D721Med (cell line): Measurements from ENCODE around the gene SMOC2.

Source experiments
- DNase-seq: peaks from one replicate; pipeline ENCODE4 v3.0.0; 2011; ENCODE audit warnings: low spot score; ENCODE audit not compliant: insufficient read length
- FAIRE-seq: peaks from 2 replicates; lab custom pipeline; 2011; peaks lifted over from hg19 to GRCh38; lab: Jason Lieb, UNC
- TF ChIP-seq, protein P1 (sequence below): IDR thresholded peaks from 2 replicates; pipeline ENCODE4 v1.5.1; 2012; ENCODE audit warnings: mild to moderate bottlenecking, control low read depth; ENCODE audit not compliant: insufficient read depth; ENCODE audit errors: missing control alignments

The SMOC2 gene

DNA sequence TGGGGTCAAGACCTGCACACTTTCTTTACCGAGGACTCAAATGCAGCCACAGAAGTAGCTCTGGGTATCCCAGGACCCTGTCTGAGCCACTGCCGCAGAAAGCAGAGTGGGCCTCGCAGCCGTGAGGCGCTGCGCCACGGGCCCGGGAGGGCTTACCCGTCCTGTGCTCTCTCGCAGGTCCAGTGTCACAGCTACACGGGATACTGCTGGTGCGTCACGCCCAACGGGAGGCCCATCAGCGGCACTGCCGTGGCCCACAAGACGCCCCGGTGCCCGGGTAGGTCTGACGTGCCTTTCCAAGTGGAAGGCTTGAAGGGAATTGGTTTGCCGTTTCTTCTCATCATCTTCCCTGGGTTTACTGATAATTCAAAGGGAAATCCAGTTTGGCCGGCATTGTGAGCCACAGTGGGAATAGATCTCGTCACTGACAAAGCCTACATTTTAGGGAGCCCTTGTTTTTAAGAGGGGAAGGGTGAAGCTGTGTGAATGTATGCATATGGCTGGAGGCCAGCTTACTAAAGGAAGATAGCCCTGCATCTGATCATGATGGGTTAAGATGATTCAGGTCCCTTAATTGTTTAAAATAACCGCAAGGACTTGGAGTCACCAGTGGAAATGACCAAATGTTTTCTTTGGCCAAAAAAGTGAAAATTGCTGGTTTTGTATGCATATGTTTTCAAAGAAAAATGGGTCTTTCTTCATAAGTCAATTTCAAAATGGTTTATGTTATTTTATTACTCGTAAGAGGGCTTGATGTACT lies 86.6 kb downstream of the SMOC2 start:
- TF ChIP-seq, protein P1, sequence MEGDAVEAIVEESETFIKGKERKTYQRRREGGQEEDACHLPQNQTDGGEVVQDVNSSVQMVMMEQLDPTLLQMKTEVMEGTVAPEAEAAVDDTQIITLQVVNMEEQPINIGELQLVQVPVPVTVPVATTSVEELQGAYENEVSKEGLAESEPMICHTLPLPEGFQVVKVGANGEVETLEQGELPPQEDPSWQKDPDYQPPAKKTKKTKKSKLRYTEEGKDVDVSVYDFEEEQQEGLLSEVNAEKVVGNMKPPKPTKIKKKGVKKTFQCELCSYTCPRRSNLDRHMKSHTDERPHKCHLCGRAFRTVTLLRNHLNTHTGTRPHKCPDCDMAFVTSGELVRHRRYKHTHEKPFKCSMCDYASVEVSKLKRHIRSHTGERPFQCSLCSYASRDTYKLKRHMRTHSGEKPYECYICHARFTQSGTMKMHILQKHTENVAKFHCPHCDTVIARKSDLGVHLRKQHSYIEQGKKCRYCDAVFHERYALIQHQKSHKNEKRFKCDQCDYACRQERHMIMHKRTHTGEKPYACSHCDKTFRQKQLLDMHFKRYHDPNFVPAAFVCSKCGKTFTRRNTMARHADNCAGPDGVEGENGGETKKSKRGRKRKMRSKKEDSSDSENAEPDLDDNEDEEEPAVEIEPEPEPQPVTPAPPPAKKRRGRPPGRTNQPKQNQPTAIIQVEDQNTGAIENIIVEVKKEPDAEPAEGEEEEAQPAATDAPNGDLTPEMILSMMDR = no peak
- DNase-seq = no peak
- no peak for FAIRE-seq

GRCh38 chr6:168528474-168529095 lies 87.6 kb downstream of the SMOC2 start:
- FAIRE-seq (no peak), DNase-seq (no peak)
- TF ChIP-seq, protein P1 = no peak

DNA sequence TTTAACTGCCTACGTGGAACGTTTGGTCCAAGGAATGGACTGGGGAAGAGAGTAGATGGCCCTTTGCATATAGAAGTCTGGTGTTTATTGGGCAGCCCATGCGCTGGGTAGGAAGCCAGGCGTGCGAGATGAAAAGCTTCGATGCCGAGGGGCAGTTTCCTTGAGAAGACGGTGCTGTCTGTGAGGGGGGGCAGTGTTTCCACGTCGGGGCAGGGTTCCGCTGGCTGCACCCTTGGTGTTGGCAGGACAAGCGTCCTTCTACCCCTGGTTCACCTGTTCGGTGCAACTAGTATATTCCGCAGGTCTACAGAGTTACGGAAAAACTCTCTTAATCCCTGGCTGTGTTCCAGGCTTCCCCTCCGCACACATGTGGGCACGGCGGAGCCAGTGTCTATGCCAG lies 88.2 kb downstream of the SMOC2 start:
- TF ChIP-seq, protein P1 = no peak
- FAIRE-seq (no peak), DNase-seq (no peak)

- DNase-seq = no peak
- FAIRE-seq = no peak
- TF ChIP-seq, protein P1 = no peak
Observed at GRCh38 chr6:168530653-168531071, 89.7 kb downstream of the SMOC2 start.

- FAIRE-seq = no peak
Observed at GRCh38 chr6:168532070-168532469, 91.1 kb downstream of the SMOC2 start.

GRCh38 chr6:168533414-168533813 lies 92.4 kb downstream of the SMOC2 start:
- DNase-seq (no peak), FAIRE-seq (no peak)
- TF ChIP-seq, protein P1 = no peak

More at GRCh38 chr6:168532070-168532469, 91.1 kb downstream of the SMOC2 start:
- TF ChIP-seq, protein P1 = no peak
- no peak for DNase-seq

DNA sequence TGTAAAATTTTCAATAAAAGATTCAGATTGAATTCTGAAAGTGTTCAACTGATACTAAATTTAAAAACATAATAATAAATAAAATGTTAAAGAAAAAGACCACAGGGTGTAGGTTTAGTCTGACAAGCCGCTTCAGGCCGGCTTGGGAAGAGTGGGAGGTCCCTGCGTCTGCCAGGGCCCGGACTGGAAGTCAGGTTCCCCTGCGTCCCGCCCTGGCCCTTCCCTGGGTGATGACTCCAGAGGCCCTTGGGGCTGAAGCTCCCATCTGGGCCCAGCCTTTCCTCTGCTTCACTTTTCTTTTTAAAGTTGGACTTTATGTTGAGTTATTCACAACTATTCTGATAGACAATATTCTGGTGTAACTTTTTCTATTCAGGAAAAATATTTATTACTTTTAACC lies 93.3 kb downstream of the SMOC2 start:
- FAIRE-seq (no peak), DNase-seq (no peak)
- TF ChIP-seq, protein P1 = no peak
